GM13976 (cell line): Measurements from ENCODE around the gene CTAG1A.
"Not testable (repeated sequence)": the region's sequence is repeated elsewhere in the genome, so short reads cannot be mapped to it uniquely, and the experiment has no call there.

Experiments
- DNase-seq: peaks from one replicate; pipeline ENCODE4 v3.0.0; 2012; ENCODE audit warnings: low spot score
- CTCF ChIP-seq: IDR thresholded peaks from 2 replicates; pipeline ENCODE4 v1.5.1; 2012; ENCODE audit warnings: borderline replicate concordance, mild to moderate bottlenecking; ENCODE audit not compliant: insufficient read depth; ENCODE audit errors: extremely low read depth, missing control alignments, control extremely low read depth
- in situ Hi-C: fragments of 300-500 bp; cut with MboI; formaldehyde crosslinking; loops from one replicate; pipeline ENCODE4 v1.12.0; 2022; ENCODE audit warnings: low sequenced_read_pairs, mixed read lengths, inconsistent platforms; ENCODE audit not compliant: unreplicated experiment

CTAG1A gene

GRCh38 chrX:154549766-154550165 is 35.2 kb upstream of the CTAG1A start:
- no peak for TF ChIP-seq CTCF
- in situ Hi-C loops = loop anchor here (25.0 kb wide), 1 partner anchor 537 kb away; the partner anchor contains the start of gene IRAK1
- no peak for DNase-seq

- DNase-seq, in situ Hi-C loops: not testable (repeated sequence)
Measured at GRCh38 chrX:154552112-154552806, 32.7 kb upstream of the CTAG1A start.

- DNase-seq, in situ Hi-C loops: not testable (repeated sequence)
Measured at GRCh38 chrX:154558060-154558690, 26.8 kb upstream of the CTAG1A start.

GRCh38 chrX:154558896-154559295 is 26.0 kb upstream of the CTAG1A start:
- in situ Hi-C loops, DNase-seq: not testable (repeated sequence)

- in situ Hi-C loops, DNase-seq: not testable (repeated sequence)
Measured at GRCh38 chrX:154560326-154560725, 24.6 kb upstream of the CTAG1A start.

- DNase-seq, in situ Hi-C loops: not testable (repeated sequence)
Measured at GRCh38 chrX:154562295-154562694, 22.6 kb upstream of the CTAG1A start.

GRCh38 chrX:154570361-154570760 is 14.6 kb upstream of the CTAG1A start:
- in situ Hi-C loops, DNase-seq: not testable (repeated sequence)

GRCh38 chrX:154573061-154573460 is 11.9 kb upstream of the CTAG1A start:
- in situ Hi-C loops, DNase-seq: not testable (repeated sequence)

GRCh38 chrX:154575076-154575475 is 9.9 kb upstream of the CTAG1A start:
- in situ Hi-C loops = loop anchor here (25.0 kb wide), 2 partner anchors 162 to 262 kb away; partner anchors contain the start of gene SMIM9
- DNase-seq = not testable (repeated sequence)

GRCh38 chrX:154582994-154583393 is 1.9 kb upstream of the CTAG1A start:
- in situ Hi-C loops = loop anchor here (25.0 kb wide), 2 partner anchors 154 to 254 kb away; partner anchors contain the start of gene SMIM9

GRCh38 chrX:154590415-154590814 is 5.5 kb downstream of the CTAG1A start:
- in situ Hi-C loops = loop anchor here (25.0 kb wide), 2 partner anchors 147 to 247 kb away; partner anchors contain the start of gene SMIM9
- DNase-seq = not testable (repeated sequence)

More at GRCh38 chrX:154582994-154583393, 1.9 kb upstream of the CTAG1A start:
- not testable (repeated sequence) for DNase-seq

- in situ Hi-C loops = loop anchor here (25.0 kb wide), 2 partner anchors 145 to 245 kb away; partner anchors contain the start of gene SMIM9
- DNase-seq = no peak
- no peak for TF ChIP-seq CTCF
Measured at GRCh38 chrX:154592505-154592904, 7.6 kb downstream of the CTAG1A start.
